B cell (primary cell): ENCODE data around the gene CAMK2N1. TPM values are rescaled to one million over a fixed set of nuclear protein-coding genes. Genes with fewer than 3 reads are reported as not detected.

Experiments used
- ATAC-seq: fragments of 200-7000 bp; cut with Tn5 transposase; one replicate; pipeline ENCODE4 v1.10.0; 2021; ENCODE audit warnings: low read depth, mild to moderate bottlenecking, moderate number of reproducible peaks, moderate library complexity
- CTCF ChIA-PET: fragments of 350-600 bp; sonication (Branson Sonifier 250); formaldehyde crosslinking; loops from one replicate; lab custom pipeline; 2021; ENCODE audit warnings: antibody characterized with exemption, inconsistent platforms; lab: Charles Lee
- POLR2A ChIA-PET: fragments of 350-600 bp; sonication (Branson Sonifier 250); formaldehyde crosslinking; loops from one replicate; lab custom pipeline; 2021; ENCODE audit warnings: antibody characterized with exemption; lab: Charles Lee
- DNase-seq: peaks from one replicate; pipeline ENCODE4 v3.0.0; 2013
- H2AFZ ChIP-seq: 2 replicates; pipeline ENCODE4 v1.6.1; 2012; ENCODE audit warnings: mild to moderate bottlenecking, low read depth, low read length; ENCODE audit not compliant: insufficient read depth, poor library complexity, severe bottlenecking
- H3K27ac ChIP-seq, 2 donors: 1 replicate in 1 of 2; 2 replicates in 1 of 2; pipeline ENCODE4 v1.5.1; 2012 to 2013; ENCODE audit warnings: low read length in 2 of 2, mild to moderate bottlenecking in 2 of 2, moderate library complexity in 1 of 2
- H3K27me3 ChIP-seq, 4 experiments: fragments of 200-600 bp in 1 of 4; sonication (generic) in 1 of 4; replicated peaks in 1 of 4; 1 replicate in 2 of 4; 2 replicates in 2 of 4; pipeline versions ENCODE4 v1.6.1 to v1.7.0; 2013 to 2016; ENCODE audit warnings: low read length in 3 of 4, mild to moderate bottlenecking in 2 of 4, mixed read lengths in 1 of 4, moderate library complexity in 1 of 4; ENCODE audit not compliant: insufficient read depth in 4 of 4, control insufficient read depth in 3 of 4; ENCODE audit errors: control extremely low read depth in 1 of 4
- H3K36me3 ChIP-seq, 2 experiments: replicated peaks in 1 of 2; 1 replicate in 1 of 2; 2 replicates in 1 of 2; pipeline versions ENCODE4 v1.6.1 to v1.7.1; 2013; ENCODE audit warnings: low read length in 1 of 2; ENCODE audit not compliant: insufficient read depth in 2 of 2, control insufficient read depth in 1 of 2; ENCODE audit errors: control extremely low read depth in 1 of 2, extremely low read depth in 1 of 2
- H3K4me1 ChIP-seq, 2 donors: fragments of 200-600 bp in 1 of 2; sonication (generic) in 1 of 2; 1 replicate in 1 of 2; 2 replicates in 1 of 2; pipeline versions ENCODE4 v1.5.1 to v1.6.1; 2013 to 2017; ENCODE audit warnings: low read length in 2 of 2; ENCODE audit not compliant: control insufficient read depth in 2 of 2, insufficient read depth in 2 of 2
- H3K4me2 ChIP-seq: replicated peaks from 2 replicates; pipeline ENCODE3; 2012; ENCODE audit warnings: mild to moderate bottlenecking, low read depth, low read length; ENCODE audit not compliant: poor library complexity, severe bottlenecking
- H3K4me3 ChIP-seq, 5 experiments: fragments of 200-600 bp in 1 of 5; sonication (generic) in 1 of 5; 1 replicate in 3 of 5; 2 replicates in 2 of 5; pipeline versions ENCODE4 v1.5.1 to v1.7.0; 2011 to 2016; ENCODE audit warnings: low read length in 4 of 5, mild to moderate bottlenecking in 4 of 5, low read depth in 2 of 5, control low read depth in 1 of 5, moderate library complexity in 1 of 5; ENCODE audit not compliant: insufficient read depth in 1 of 5; ENCODE audit errors: control extremely low read depth in 1 of 5, extremely low read depth in 1 of 5
- H3K79me2 ChIP-seq: fragments of 200-600 bp; sonication (generic); one replicate; pipeline ENCODE4 v1.6.0; 2016; ENCODE audit warnings: low read length; ENCODE audit not compliant: control insufficient read depth, insufficient read depth
- H3K9ac ChIP-seq: fragments of 200-600 bp; sonication (generic); 2 replicates; pipeline ENCODE4 v1.6.1; 2017; ENCODE audit warnings: mild to moderate bottlenecking, low read length, moderate library complexity
- H3K9me3 ChIP-seq, 3 donors: one replicate each; pipeline versions ENCODE4 v1.6.1 to v1.7.1; 2013; ENCODE audit warnings: low read length in 2 of 3; ENCODE audit not compliant: control insufficient read depth in 2 of 3, insufficient read depth in 1 of 3; ENCODE audit errors: control extremely low read depth in 1 of 3
- H4K20me1 ChIP-seq: 2 replicates; pipeline ENCODE4 v1.6.0; 2012; ENCODE audit warnings: mild to moderate bottlenecking, low read length; ENCODE audit not compliant: insufficient read depth, control insufficient read depth, poor library complexity, severe bottlenecking
- H3K27ac Mint-ChIP-seq: one replicate; pipeline ENCODE4 v1.8.0; 2021; ENCODE audit warnings: mixed read lengths
- H3K27me3 Mint-ChIP-seq: one replicate; pipeline ENCODE4 v1.8.0; 2021; ENCODE audit warnings: mixed read lengths
- H3K4me1 Mint-ChIP-seq: one replicate; pipeline ENCODE4 v1.8.0; 2021; ENCODE audit warnings: mixed read lengths
- H3K4me3 Mint-ChIP-seq: one replicate; pipeline ENCODE4 v1.8.0; 2021; ENCODE audit warnings: mixed read lengths
- H3K9me3 Mint-ChIP-seq: one replicate; pipeline ENCODE4 v1.8.0; 2022; ENCODE audit warnings: mixed read lengths; ENCODE audit not compliant: insufficient read depth
- EZH2 ChIP-seq: IDR thresholded peaks from 2 replicates; pipeline ENCODE4 v1.6.1; 2012; ENCODE audit warnings: borderline replicate concordance, low read depth, mild to moderate bottlenecking, moderate library complexity, low read length; ENCODE audit not compliant: insufficient read depth, poor library complexity, severe bottlenecking
- WGBS: methylation state at CpG from one replicate; pipeline ENCODE4 v1.1.5; 2013; ENCODE audit warnings: missing lambda C conversion rate; ENCODE audit not compliant: insufficient coverage; 5-methylcytosine and 5-hydroxymethylcytosine counted together
- intact Hi-C: fragments of 100-400 bp; cut with micrococcal nuclease; formaldehyde crosslinking; loops from one replicate; pipeline ENCODE4 v1.10.0; 2022
- polyA plus RNA-seq: library from polyadenylated mRNA; depleted of rRNA; stranded (reverse); fragments of >200 nt; gene quantifications from 2 replicates; pipeline ENCODE4 v1.2.3, GENCODE V29; 2012
- total RNA-seq, 2 donors: library from RNA; stranded (reverse); fragments of 120-200 nt in 1 of 2; gene quantifications; 1 replicate in 1 of 2; 2 replicates in 1 of 2; pipeline versions ENCODE4 v1.2.3 to v1.2.4, GENCODE V29; 2013 to 2022
- TF ChIP-seq, protein P1 (sequence below): fragments of 200-600 bp; IDR thresholded peaks from one replicate; pipeline ENCODE4 v1.8.0; 2022; ENCODE audit warnings: antibody characterized with exemption, mild to moderate bottlenecking

The CAMK2N1 gene
- total and polyA plus RNA-seq, 2 donors (not counting 1 experiment from before 2014, with no cell fraction given): 0.49 to 6.0 TPM

- no peak for TF ChIP-seq EZH2
- TF ChIP-seq, protein P1, sequence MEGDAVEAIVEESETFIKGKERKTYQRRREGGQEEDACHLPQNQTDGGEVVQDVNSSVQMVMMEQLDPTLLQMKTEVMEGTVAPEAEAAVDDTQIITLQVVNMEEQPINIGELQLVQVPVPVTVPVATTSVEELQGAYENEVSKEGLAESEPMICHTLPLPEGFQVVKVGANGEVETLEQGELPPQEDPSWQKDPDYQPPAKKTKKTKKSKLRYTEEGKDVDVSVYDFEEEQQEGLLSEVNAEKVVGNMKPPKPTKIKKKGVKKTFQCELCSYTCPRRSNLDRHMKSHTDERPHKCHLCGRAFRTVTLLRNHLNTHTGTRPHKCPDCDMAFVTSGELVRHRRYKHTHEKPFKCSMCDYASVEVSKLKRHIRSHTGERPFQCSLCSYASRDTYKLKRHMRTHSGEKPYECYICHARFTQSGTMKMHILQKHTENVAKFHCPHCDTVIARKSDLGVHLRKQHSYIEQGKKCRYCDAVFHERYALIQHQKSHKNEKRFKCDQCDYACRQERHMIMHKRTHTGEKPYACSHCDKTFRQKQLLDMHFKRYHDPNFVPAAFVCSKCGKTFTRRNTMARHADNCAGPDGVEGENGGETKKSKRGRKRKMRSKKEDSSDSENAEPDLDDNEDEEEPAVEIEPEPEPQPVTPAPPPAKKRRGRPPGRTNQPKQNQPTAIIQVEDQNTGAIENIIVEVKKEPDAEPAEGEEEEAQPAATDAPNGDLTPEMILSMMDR: no peak
- no peaks in the 10 kb centered on the region for H3K36me3 ChIP-seq
- ChIA-PET CTCF (no interaction called here), POLR2A (no interaction called here)
- Mint-ChIP-seq H3K4me3 (no peak overlapping the region), H3K27me3 (peaks cover 74% of the 10 kb centered on the region), H3K9me3 (no peaks in the 10 kb centered on the region), H3K27ac (no peak overlapping the region), H3K4me1 (peaks cover 11% of the 10 kb centered on the region)
- no peak overlapping the region for H3K4me3 ChIP-seq
- H3K9ac ChIP-seq: no peak overlapping the region
- H3K4me1 ChIP-seq: peaks cover 16 to 17% of the 10 kb centered on the region in 2 donors
- no peaks in the 10 kb centered on the region for H4K20me1 ChIP-seq
- no peak overlapping the region for H3K4me2 ChIP-seq
- no peak overlapping the region for H2AFZ ChIP-seq
- intact Hi-C loops: no loop called here
- H3K27me3 ChIP-seq: peaks cover 0 to 75% (median 25%) of the 10 kb centered on the region in 4 experiments
- no peak for DNase-seq
- no peak overlapping the region for H3K27ac ChIP-seq
- 63% methylated on average over 4 of the region's 10 CpGs for WGBS
- no peak for ATAC-seq
- H3K9me3 ChIP-seq: peaks cover 0 to 13% (median 0%) of the 10 kb centered on the region in 3 donors
- H3K79me2 ChIP-seq: no peaks in the 10 kb centered on the region
Observed at GRCh38 chr1:20480243-20480944, 5.6 kb downstream of the CAMK2N1 start.

DNA sequence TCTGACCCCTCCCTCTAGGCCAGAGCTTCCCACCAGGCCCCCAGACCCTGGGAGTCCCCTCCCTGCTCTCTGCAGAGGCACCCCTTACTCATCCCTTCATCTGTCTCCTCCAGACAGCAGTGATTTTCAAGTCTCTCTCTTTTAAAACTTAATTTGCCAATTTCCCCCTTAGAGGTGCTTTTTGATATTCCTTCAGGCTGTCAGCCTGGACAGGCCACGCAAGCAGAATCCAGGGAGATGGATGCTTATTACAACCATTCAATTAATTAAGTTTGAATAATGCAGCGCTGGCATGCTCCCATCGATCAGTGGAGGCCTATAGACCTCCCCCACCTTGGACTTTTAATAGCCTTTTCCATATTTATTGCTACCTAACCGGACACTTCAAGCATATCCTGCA is 6.2 kb downstream of the CAMK2N1 start:
- ChIA-PET CTCF (interaction anchor here (0.9 kb wide), 1 partner anchor 11 kb away, joined by 3 read pairs; no protein-coding TSS in a partner anchor), POLR2A (no interaction called here)
- Histone ChIP-seq H3K36me3 (no peaks in the 10 kb centered on the region), H3K27me3 (peaks cover 0 to 75% (median 24%) of the 10 kb centered on the region in 4 experiments), H3K9me3 (peaks cover 0 to 10% (median 0%) of the 10 kb centered on the region in 3 donors), H3K79me2 (no peaks in the 10 kb centered on the region), H3K27ac (no peak overlapping the region), H3K4me2 (no peak overlapping the region), H3K9ac (no peak overlapping the region), H2AFZ (no peak overlapping the region), H3K4me3 (no peak overlapping the region), H3K4me1 (peaks cover 12 to 14% of the 10 kb centered on the region in 2 donors), H4K20me1 (no peaks in the 10 kb centered on the region)
- TF ChIP-seq EZH2: no peak
- TF ChIP-seq, protein P1: no peak
- Mint-ChIP-seq H3K4me1 (peaks cover 11% of the 10 kb centered on the region), H3K9me3 (no peaks in the 10 kb centered on the region), H3K27ac (no peak overlapping the region), H3K4me3 (no peak overlapping the region), H3K27me3 (peaks cover 78% of the 10 kb centered on the region)
- no peak for DNase-seq
- 83% methylated on average over 1 of the region's 4 CpGs for WGBS
- ATAC-seq: no peak
- intact Hi-C loops: no loop called here
